Hematopoietic multipotent progenitor cell treated with erythropoietin and hydrocortisone succinate and interleukin-3 and kit ligand, for 6 days (in vitro differentiated cells): ENCODE data around the gene SLC26A9.
"Not testable (repeated sequence)": the region's sequence is repeated elsewhere in the genome, so short reads cannot be mapped to it uniquely, and the experiment has no call there.

Source experiments
- DNase-seq: peaks from one replicate; pipeline ENCODE4 v3.0.0-alpha.2; 2015

The SLC26A9 gene

GRCh38 chr1:205883792-205884191 lies 59.5 kb downstream of the SLC26A9 start:
- no peak for DNase-seq

GRCh38 chr1:205880923-205881322 lies 62.3 kb downstream of the SLC26A9 start:
- no peak for DNase-seq

- DNase-seq: no peak
Observed at GRCh38 chr1:205879974-205880373, 63.3 kb downstream of the SLC26A9 start.

- peak; percentile 7 for DNase-seq
Observed at GRCh38 chr1:205878026-205878425, 65.2 kb downstream of the SLC26A9 start.

- not testable (repeated sequence) for DNase-seq
Observed at GRCh38 chr1:205873148-205873547, 70.1 kb downstream of the SLC26A9 start.

GRCh38 chr1:205870236-205870635 lies 73.0 kb downstream of the SLC26A9 start:
- no peak for DNase-seq
